ENCODE results near the gene XG.

GRCh38 chrX:2785538-2785937 is 33.7 kb downstream of the XG start:
- TF ChIP-seq POLR2AphosphoS5 (IDR thresholded peaks at IDR 0.05; ENCODE audit: low read depth, low read length) (no peak), POLR2A (IDR thresholded peaks at IDR 0.05; ENCODE audit: low read depth, low read length) (no peak), TAF1 (IDR thresholded peaks at IDR 0.05; ENCODE audit: borderline replicate concordance, low read depth, low read length) (no peak)
